Esophagus (tissue), 2 donors: ENCODE measurements around the gene PPAN. TPM values are rescaled to one million over a fixed set of nuclear protein-coding genes. Genes with fewer than 3 reads are reported as not detected.

Experiments
- H3K27ac ChIP-seq, 2 donors: one replicate each; pipeline ENCODE4 v1.5.1; 2013; ENCODE audit warnings: low read depth in 2 of 2, mild to moderate bottlenecking in 2 of 2, inconsistent platforms in 1 of 2, low read length in 1 of 2, moderate library complexity in 1 of 2
- H3K27me3 ChIP-seq, 2 donors: one replicate each; pipeline ENCODE4 v1.6.1; 2013; ENCODE audit warnings: low read length in 2 of 2, control low read depth in 1 of 2, mild to moderate bottlenecking in 1 of 2; ENCODE audit not compliant: insufficient read depth in 2 of 2, control insufficient read depth in 1 of 2
- H3K36me3 ChIP-seq, 2 donors: one replicate each; pipeline ENCODE4 v1.6.1; 2013; ENCODE audit warnings: low read length in 1 of 2; ENCODE audit not compliant: control insufficient read depth in 2 of 2, insufficient read depth in 2 of 2
- H3K4me1 ChIP-seq, 2 donors: one replicate each; pipeline ENCODE4 v1.6.1; 2013; ENCODE audit warnings: low read length in 1 of 2; ENCODE audit not compliant: control insufficient read depth in 2 of 2, insufficient read depth in 2 of 2
- H3K4me3 ChIP-seq, 2 donors: one replicate each; pipeline ENCODE4 v1.5.1; 2013; ENCODE audit warnings: low read length in 2 of 2, mild to moderate bottlenecking in 2 of 2, low read depth in 1 of 2, moderate library complexity in 1 of 2
- H3K9me3 ChIP-seq, 2 donors: one replicate each; pipeline ENCODE4 v1.6.1; 2013; ENCODE audit warnings: mild to moderate bottlenecking in 2 of 2, low read depth in 1 of 2, low read length in 1 of 2, moderate library complexity in 1 of 2; ENCODE audit not compliant: control insufficient read depth in 2 of 2, insufficient read depth in 1 of 2
- WGBS, 2 donors: extraction: QIAGEN DNeasy Blood & Tissue Kit; methylation state at CpG; one replicate each; pipeline ENCODE4 v1.1.7; 2013; 5-methylcytosine and 5-hydroxymethylcytosine counted together
- polyA plus RNA-seq, 2 donors: library from polyadenylated mRNA; stranded (reverse); fragments of 200-250 nt; gene quantifications; one replicate each; pipeline ENCODE4 v1.2.3, GENCODE V29; 2013
- donor health status: healthy with polysubstance abuse.
- donor health status: Bipolar disorder and iron deficiency.

The PPAN gene
- polyA plus RNA-seq, 2 donors, result 41.6 to 64.7 TPM

DNA sequence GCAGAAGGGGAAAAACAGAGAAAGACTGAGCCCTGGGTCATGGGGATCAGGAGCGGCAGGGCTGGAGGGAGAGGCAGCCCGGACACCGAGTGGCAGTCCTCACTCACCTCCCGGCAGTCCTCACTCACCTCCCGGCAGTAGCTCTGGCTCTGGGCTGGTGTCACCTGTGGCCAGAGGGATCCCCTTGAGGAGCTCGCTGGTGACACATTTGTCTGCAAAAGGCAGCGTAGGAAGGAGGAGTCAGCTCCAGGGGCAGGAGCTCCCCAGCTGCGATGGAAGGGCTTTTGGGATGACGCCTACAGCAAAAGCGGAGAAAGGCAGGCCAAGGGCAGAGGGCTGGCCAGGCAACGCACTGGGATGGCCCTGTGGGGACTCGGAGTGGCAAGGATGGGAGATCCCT, 12.8 kb downstream of the PPAN start:
- Histone ChIP-seq H3K27me3 (no peaks in the 10 kb centered on the region), H3K9me3 (peaks cover 0 to 3% of the 10 kb centered on the region in 2 donors), H3K27ac (peak overlapping the region in 1 of 2 donors; percentile 86), H3K4me3 (peak overlapping the region; percentile 81 to 98), H3K4me1 (peaks cover 0 to 11% of the 10 kb centered on the region in 2 donors), H3K36me3 (peaks cover 10 to 34% of the 10 kb centered on the region in 2 donors)
- 30 to 37% methylated on average over 12 of the region's 12 CpGs for WGBS, 2 donors

DNA sequence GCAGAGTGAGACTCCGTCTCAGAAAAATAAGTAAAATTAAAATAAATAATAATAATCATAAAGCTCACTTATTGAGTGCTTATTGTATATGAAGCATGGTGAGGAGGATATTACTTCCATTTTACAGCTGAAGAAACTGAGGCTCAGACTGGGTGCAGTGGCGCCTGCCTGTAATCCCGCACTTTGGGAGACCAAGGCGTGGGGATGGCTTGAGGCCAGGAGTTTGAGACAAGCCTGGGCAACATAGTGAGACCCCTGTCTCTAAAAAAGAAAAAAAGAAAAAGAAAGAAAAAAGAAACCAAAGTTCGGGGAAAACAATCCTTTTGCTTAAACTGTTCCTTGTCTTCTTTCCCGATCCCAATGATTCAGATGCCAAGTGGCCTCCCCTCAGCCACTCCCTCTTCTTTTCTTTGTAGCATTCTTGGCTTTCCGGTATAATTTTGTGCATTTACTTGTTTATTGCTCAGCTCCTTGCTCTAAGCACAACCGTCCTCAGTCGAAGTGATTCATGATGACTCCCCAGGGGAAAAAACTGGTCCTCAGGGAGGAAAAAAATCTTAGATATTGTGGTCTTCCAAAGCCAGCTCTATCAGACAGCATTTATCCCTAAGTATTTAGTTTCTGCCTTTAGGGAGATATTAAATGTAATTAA, 14.5 kb downstream of the PPAN start:
- Histone ChIP-seq H3K27me3 (no peaks in the 10 kb centered on the region), H3K4me3 (no peak overlapping the region), H3K9me3 (peaks cover 0 to 3% of the 10 kb centered on the region in 2 donors), H3K36me3 (peaks cover 10 to 19% of the 10 kb centered on the region in 2 donors), H3K27ac (peak overlapping the region; percentile 40 to 77), H3K4me1 (peaks cover 0 to 11% of the 10 kb centered on the region in 2 donors)
- WGBS, 2 donors, result 45 to 58% methylated on average over 9 of the region's 9 CpGs

DNA sequence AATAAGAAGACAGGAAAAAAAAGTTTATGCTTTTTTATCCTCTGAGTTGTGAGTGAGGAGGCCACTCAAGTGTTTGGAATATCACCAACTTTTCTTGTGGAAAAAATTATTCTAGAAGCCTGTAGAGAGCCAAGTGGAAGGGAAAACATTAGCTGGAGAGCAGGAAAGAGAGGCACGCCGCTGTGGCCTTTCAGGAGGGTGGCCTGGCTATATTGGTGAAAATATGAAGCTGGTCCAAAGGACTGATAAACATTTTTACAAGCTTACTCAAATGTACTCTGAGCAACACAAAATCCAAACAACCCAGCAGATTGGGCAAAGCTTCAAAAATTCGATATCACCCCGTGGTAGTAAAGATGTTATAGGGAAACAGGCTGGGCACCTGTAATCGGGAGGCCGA, 15.9 kb downstream of the PPAN start:
- H3K36me3 ChIP-seq, result peaks cover 0 to 5% of the 10 kb centered on the region in 2 donors
- no peaks in the 10 kb centered on the region for H3K9me3 ChIP-seq
- 62 to 71% methylated on average over 6 of the region's 6 CpGs for WGBS, 2 donors

DNA sequence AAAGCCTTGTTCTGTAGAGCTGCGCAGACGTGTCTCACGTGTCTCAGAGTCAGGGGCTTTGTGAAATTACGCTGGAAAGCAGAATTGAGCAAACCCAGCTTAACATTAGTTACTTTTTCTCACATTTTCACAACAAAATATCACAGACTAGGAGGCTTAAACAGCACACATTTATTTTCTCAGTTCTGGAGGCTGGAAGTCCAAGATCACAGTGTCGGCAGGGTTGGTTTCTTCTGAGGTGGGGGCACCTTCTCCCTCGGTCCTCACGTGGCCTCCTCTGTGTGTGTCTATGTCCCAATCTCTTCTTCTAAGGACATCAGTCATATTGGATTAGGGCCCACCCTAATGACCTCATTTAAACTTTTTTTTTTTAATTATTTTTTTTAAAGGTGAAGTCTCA, 18.3 kb downstream of the PPAN start:
- Histone ChIP-seq H3K36me3 (no peaks in the 10 kb centered on the region), H3K27ac (no peak overlapping the region)
- 97% methylated on average over 7 of the region's 7 CpGs for WGBS, 2 donors

More for the DNA sequence above, 15.9 kb downstream of the PPAN start:
- H3K27ac ChIP-seq, result peak overlapping the region in 1 of 2 donors; percentile 17
- no peak overlapping the region for H3K4me3 ChIP-seq
- peaks cover 0 to 7% of the 10 kb centered on the region in 2 donors for H3K4me1 ChIP-seq
- H3K27me3 ChIP-seq, result no peaks in the 10 kb centered on the region

DNA sequence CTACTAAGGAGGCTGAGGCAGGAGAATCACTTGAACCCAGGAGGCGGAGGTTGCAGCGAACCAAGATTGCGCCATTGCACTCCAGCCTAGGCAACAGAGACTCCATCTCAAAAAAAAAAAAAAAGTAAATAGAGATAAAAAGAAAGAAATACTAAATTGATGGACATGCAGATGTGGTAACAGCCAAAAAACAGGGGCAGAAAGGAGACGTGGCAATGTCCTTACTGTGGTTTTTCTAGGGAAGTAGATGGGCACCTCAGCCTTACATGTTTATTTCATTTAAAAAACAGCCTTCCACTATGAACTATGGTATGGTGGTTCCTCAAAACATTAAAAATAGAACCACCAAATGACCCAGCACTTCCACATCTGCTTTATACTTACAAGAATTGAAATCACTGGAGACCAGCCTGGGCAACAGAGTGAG, 20.1 kb downstream of the PPAN start:
- no peaks in the 10 kb centered on the region for H3K27me3 ChIP-seq
- no peaks in the 10 kb centered on the region for H3K9me3 ChIP-seq
- WGBS, 2 donors, result 86 to 90% methylated on average over 4 of the region's 4 CpGs
- no peaks in the 10 kb centered on the region for H3K36me3 ChIP-seq
- H3K4me1 ChIP-seq, result no peaks in the 10 kb centered on the region
- no peak overlapping the region for H3K27ac ChIP-seq
- no peak overlapping the region for H3K4me3 ChIP-seq

More for the DNA sequence above, 18.3 kb downstream of the PPAN start:
- no peaks in the 10 kb centered on the region for H3K4me1 ChIP-seq
- H3K9me3 ChIP-seq, result no peaks in the 10 kb centered on the region
- H3K27me3 ChIP-seq, result no peaks in the 10 kb centered on the region
- H3K4me3 ChIP-seq, result no peak overlapping the region

DNA sequence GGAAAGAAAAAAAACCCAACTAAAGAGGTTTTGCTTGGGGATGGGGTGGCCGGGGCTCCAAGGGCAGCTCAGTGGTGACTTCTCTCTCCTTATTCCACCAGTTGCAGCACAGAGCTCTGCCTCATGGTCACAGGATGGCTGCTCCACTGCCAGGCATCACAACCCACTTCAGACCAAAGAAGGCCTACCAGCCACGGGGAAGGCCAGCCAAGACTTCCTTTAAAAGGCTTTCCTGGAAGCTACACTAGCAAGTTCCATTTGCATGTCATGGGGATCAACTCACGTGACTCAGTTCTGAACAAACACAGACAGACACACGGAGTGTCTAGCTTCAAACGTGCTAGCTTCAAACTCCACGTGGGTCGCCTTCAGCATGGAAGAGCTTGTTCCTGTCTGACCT, 26.7 kb downstream of the PPAN start:
- peaks cover 0 to 7% of the 10 kb centered on the region in 2 donors for H3K4me1 ChIP-seq
- no peak overlapping the region for H3K4me3 ChIP-seq
- H3K9me3 ChIP-seq, result no peaks in the 10 kb centered on the region
- 85 to 90% methylated on average over 7 of the region's 7 CpGs for WGBS, 2 donors
- no peak overlapping the region for H3K27ac ChIP-seq
- no peaks in the 10 kb centered on the region for H3K27me3 ChIP-seq
- H3K36me3 ChIP-seq, result peaks cover 1 to 34% of the 10 kb centered on the region in 2 donors

DNA sequence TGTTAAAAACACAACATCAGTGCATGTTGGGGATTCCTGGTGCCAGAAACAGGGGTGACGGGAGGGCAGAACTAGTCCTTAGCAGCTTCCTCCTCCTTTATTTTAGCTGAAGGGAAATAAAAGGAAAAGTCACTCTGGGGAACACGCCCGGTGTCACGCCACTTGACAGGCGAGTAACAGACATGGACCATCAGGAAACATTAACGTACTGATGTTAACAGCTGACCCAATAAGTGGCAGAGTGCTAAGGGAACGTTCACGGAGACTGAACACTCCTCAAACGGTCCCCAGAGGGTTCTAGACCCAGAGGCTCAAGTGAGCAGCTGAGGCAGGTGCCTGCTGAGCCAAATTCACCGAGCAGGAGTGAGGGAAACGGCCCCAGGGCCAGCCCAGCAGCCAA, 27.4 kb downstream of the PPAN start:
- H3K27me3 ChIP-seq, result no peaks in the 10 kb centered on the region
- H3K36me3 ChIP-seq, result peaks cover 3 to 41% of the 10 kb centered on the region in 2 donors
- H3K4me1 ChIP-seq, result peaks cover 0 to 7% of the 10 kb centered on the region in 2 donors
- WGBS, 2 donors, result 85% methylated on average over 11 of the region's 11 CpGs
- H3K9me3 ChIP-seq, result no peaks in the 10 kb centered on the region
- H3K27ac ChIP-seq, result no peak overlapping the region
- H3K4me3 ChIP-seq, result no peak overlapping the region

DNA sequence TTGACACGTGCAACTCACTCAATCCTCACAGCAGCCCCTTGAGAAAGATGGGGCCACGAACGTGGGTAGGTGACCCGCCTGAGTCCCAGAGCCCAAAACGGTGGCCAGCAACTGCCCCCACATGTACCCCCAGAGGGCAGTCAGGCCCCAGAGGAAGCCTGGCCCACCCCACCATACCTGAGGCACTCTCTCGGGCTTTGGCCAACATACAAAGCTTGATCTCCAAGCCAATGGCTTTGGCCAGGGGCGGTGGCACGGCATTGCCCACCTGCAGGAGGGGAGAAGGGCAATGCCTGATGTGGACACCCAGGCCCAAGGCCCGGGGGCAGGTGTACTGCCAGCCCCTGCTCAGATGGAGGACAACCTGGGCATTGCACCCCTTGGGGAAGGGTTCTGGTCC, 27.9 kb downstream of the PPAN start:
- H3K27ac ChIP-seq, result no peak overlapping the region
- 90 to 93% methylated on average over 7 to 9 of the region's 9 CpGs for WGBS, 2 donors
- peaks cover 7 to 44% of the 10 kb centered on the region in 2 donors for H3K36me3 ChIP-seq
- H3K4me1 ChIP-seq, result peaks cover 0 to 7% of the 10 kb centered on the region in 2 donors
- no peaks in the 10 kb centered on the region for H3K27me3 ChIP-seq
- H3K4me3 ChIP-seq, result no peak overlapping the region
- H3K9me3 ChIP-seq, result no peaks in the 10 kb centered on the region

DNA sequence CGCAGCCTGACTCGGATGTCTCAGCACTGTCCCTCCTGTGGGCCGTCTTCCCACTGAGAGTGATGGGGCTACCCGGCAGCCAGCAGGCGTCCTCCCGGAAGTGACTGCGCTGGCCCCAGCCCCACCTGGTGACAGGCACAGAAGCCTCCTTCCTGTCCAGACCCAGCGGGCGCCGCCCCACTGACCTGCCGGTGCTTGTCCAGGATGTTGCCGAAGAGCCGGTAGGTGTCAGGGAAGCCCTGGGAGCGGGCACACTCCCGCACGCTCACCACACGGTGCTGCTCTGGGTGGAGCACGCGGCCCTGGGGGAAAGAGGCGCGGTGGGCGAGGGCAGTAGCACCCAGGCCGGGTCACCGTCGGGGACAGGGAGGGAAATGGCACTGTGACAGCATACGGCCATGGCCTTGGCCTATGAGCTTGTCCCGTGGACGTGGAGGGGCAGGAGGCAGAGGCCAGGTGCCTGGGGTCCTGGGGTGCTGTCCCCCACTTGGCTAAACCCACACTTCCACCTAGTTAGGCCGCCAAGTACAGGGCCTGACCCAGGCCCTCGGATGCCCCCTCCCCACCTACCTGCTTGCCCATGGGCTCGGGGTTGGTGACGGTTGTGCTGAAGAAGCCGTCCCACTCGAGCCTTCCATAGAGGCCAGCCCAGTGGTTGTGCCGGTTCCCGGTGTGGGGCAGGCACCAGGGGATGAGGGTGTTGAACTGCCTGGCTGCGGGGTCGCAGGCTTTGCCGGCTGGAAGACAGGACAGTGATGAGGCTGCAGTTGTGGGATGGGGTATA, 29.6 kb downstream of the PPAN start:
- peak overlapping the region in 1 of 2 donors; percentile 27 for H3K27ac ChIP-seq
- H3K4me1 ChIP-seq, result peaks cover 0 to 7% of the 10 kb centered on the region in 2 donors
- WGBS, 2 donors, result 76 to 84% methylated on average over 38 to 39 of the region's 39 CpGs
- H3K9me3 ChIP-seq, result no peaks in the 10 kb centered on the region
- peaks cover 10 to 58% of the 10 kb centered on the region in 2 donors for H3K36me3 ChIP-seq
- no peak overlapping the region for H3K4me3 ChIP-seq
- no peaks in the 10 kb centered on the region for H3K27me3 ChIP-seq
